IPS-18c (cell line): ENCODE results near the gene MCCC2.

Experiments used
- H3K4me3 ChIP-seq: 2 replicates; pipeline ENCODE4 v1.7.0; 2013; ENCODE audit warnings: low read depth, mild to moderate bottlenecking, low read length, moderate library complexity; ENCODE audit not compliant: insufficient read depth
- H3K9me3 ChIP-seq: one replicate; pipeline ENCODE4 v1.6.1; 2013; ENCODE audit warnings: mild to moderate bottlenecking, low read length, moderate library complexity; ENCODE audit not compliant: control insufficient read depth, insufficient read depth

The MCCC2 gene

DNA sequence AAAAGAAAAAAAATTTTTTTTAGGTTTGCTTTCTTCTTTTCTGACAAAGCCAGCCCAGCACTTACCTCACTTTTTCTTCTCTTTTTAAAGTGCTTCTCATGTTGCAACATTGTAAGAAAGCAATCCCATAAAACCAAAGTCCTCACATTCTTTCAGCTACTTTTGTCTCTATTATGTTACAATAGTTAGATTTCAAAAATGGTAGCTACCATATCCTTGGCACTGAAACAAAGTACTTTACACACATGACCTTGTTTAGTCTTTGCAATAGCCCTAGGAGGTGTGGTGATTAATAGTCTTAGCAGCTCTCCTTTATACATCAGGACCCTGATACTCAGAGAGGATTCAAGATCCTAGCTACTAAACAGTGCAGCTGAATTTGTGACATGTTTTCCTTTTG, 108.5 kb downstream of the MCCC2 start:
- Histone ChIP-seq H3K9me3 (peaks cover 2% of the 10 kb centered on the region), H3K4me3 (no peak overlapping the region)

GRCh38 chr5:71697967-71698366, 110.8 kb downstream of the MCCC2 start:
- Histone ChIP-seq H3K4me3 (no peak overlapping the region), H3K9me3 (peaks cover 2% of the 10 kb centered on the region)

GRCh38 chr5:71699233-71699632, 112.1 kb downstream of the MCCC2 start:
- no peaks in the 10 kb centered on the region for H3K9me3 ChIP-seq
- H3K4me3 ChIP-seq, result no peak overlapping the region

GRCh38 chr5:71699751-71700150, 112.6 kb downstream of the MCCC2 start:
- H3K4me3 ChIP-seq, result no peak overlapping the region
- no peaks in the 10 kb centered on the region for H3K9me3 ChIP-seq

- no peaks in the 10 kb centered on the region for H3K9me3 ChIP-seq
- H3K4me3 ChIP-seq, result no peak overlapping the region
Measured at GRCh38 chr5:71700803-71701202, 113.7 kb downstream of the MCCC2 start.

GRCh38 chr5:71701407-71701806, 114.3 kb downstream of the MCCC2 start:
- Histone ChIP-seq H3K4me3 (no peak overlapping the region), H3K9me3 (no peaks in the 10 kb centered on the region)

GRCh38 chr5:71703941-71704340, 116.8 kb downstream of the MCCC2 start:
- no peak overlapping the region for H3K4me3 ChIP-seq
- H3K9me3 ChIP-seq, result no peaks in the 10 kb centered on the region

GRCh38 chr5:71705421-71705820, 118.3 kb downstream of the MCCC2 start:
- Histone ChIP-seq H3K4me3 (no peak overlapping the region), H3K9me3 (no peaks in the 10 kb centered on the region)

GRCh38 chr5:71706906-71707305, 119.8 kb downstream of the MCCC2 start:
- no peak overlapping the region for H3K4me3 ChIP-seq
- H3K9me3 ChIP-seq, result no peaks in the 10 kb centered on the region
